ENCODE results near the gene DPYD.

DNA sequence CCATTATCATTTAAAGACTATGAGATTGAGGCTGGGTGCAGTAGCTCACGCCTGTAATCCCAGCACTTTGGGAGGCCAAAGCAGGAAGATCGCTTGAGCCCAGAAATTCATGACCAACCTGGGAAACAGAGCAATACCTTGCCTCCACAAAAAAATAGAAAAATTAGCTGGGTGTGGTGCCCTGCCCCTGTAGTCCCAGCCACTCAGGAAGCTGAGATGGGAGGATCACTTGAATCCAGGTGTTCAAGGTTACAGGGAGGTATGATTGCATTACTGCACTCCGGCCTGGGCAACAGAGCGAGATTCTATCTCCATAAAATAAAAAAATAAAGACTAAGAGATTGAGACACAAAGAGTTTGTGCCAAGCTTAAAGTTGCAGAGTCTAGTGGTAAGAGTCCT is 537.0 kb downstream of the DPYD start:
- TF ChIP-seq POLR2AphosphoS5 (IDR thresholded peaks at IDR 0.05) (no peak), POLR2A (IDR thresholded peaks at IDR 0.05) (no peak), EP300 (IDR thresholded peaks at IDR 0.05) (no peak)
- TF ChIP-seq, protein P1, sequence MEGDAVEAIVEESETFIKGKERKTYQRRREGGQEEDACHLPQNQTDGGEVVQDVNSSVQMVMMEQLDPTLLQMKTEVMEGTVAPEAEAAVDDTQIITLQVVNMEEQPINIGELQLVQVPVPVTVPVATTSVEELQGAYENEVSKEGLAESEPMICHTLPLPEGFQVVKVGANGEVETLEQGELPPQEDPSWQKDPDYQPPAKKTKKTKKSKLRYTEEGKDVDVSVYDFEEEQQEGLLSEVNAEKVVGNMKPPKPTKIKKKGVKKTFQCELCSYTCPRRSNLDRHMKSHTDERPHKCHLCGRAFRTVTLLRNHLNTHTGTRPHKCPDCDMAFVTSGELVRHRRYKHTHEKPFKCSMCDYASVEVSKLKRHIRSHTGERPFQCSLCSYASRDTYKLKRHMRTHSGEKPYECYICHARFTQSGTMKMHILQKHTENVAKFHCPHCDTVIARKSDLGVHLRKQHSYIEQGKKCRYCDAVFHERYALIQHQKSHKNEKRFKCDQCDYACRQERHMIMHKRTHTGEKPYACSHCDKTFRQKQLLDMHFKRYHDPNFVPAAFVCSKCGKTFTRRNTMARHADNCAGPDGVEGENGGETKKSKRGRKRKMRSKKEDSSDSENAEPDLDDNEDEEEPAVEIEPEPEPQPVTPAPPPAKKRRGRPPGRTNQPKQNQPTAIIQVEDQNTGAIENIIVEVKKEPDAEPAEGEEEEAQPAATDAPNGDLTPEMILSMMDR (IDR thresholded peaks at IDR 0.05) = no peak

Measured in sigmoid colon (tissue), 4 donors.